Ovary (tissue), 3 donors: ENCODE results near the gene LRRC14B.

ENCODE experiments used
- CTCF ChIP-seq, 3 donors: fragments of 450-650 bp in 2 of 3; fragments of 200-600 bp in 1 of 3; IDR thresholded peaks; one replicate each; pipeline versions ENCODE4 v1.5.1 to v1.8.0; 2016 to 2022; ENCODE audit warnings: antibody characterized with exemption in 3 of 3, mild to moderate bottlenecking in 1 of 3
- EP300 ChIP-seq: sonication (generic); formaldehyde crosslinking; IDR thresholded peaks from one replicate; pipeline ENCODE4 v1.6.1; 2017; ENCODE audit warnings: antibody characterized with exemption
- POLR2A ChIP-seq: fragments of 450-650 bp; IDR thresholded peaks from one replicate; pipeline ENCODE4 v1.6.1; 2017; ENCODE audit warnings: antibody characterized with exemption, mild to moderate bottlenecking, moderate library complexity
- donor health status: DM: no; HTN: no; CAD: no.

DNA sequence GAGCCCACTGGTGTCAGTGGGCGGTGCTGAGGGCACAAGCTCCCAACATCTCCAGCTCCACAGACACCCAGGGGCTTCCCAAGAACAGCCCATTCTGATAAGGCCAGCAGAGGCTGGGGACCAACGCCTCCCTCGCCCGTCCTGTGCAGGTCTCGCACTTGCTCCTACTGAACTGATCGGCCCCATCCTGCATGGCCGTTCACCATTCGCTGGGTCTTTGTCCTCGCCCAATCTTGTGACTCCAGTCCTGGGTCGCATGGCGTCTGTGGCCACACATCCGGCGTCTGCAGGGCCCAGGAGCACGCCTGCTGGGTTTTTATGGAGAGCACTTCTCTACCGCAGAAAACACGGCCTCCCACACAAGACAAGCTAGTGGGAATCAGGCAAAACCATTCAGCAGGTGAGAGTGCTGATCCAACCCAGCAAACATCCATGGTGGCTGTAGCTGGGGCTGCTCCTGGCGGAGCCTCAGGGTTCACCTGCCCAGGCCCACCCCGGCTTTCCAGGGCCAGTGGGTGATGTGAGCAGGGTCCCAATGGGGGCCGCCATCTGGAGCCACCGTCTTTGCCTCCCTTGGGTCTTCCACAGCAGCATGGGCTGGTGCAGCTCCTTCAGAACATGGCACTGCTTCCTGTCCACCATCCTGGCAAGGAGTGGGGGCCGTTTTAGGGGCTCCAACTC lies 7.4 kb downstream of the LRRC14B start:
- TF ChIP-seq EP300 (no peak), CTCF (IDR thresholded peaks at IDR 0.05) (no peak), POLR2A (no peak)
